Adrenal gland (tissue), 12 donors: ENCODE results near the gene FOXG1. TPM values are rescaled to one million over a fixed set of nuclear protein-coding genes. Genes with fewer than 3 reads are reported as not detected.
A peak's percentile ranks its signal among the peaks of the same experiment; 100 is the strongest.

Experiments
- DNase-seq, 7 donors: peaks; one replicate each; pipeline ENCODE4 v3.0.0-alpha.2; 2019 to 2020
- H3K27ac ChIP-seq, 5 donors: fragments of 200-600 bp; sonication (generic) in 4 of 5; 1 replicate in 3 of 5; 2 replicates in 2 of 5; pipeline versions ENCODE4 v1.5.1 to v1.8.0; 2016 to 2020; ENCODE audit warnings: mild to moderate bottlenecking in 1 of 5
- H3K27me3 ChIP-seq: fragments of 200-600 bp; 2 replicates; pipeline ENCODE4 v1.8.0; 2021
- H3K36me3 ChIP-seq, 2 donors: fragments of 200-600 bp; replicated peaks in 1 of 2; 1 replicate in 1 of 2; 2 replicates in 1 of 2; pipeline versions ENCODE4 v1.5.1 to v1.8.0; 2018 to 2022
- H3K4me1 ChIP-seq, 2 donors: fragments of 200-600 bp; replicated peaks in 1 of 2; 1 replicate in 1 of 2; 2 replicates in 1 of 2; pipeline versions ENCODE4 v1.5.1 to v1.8.0; 2018 to 2021
- H3K4me3 ChIP-seq, 4 donors: fragments of 200-600 bp; sonication (generic) in 3 of 4; one replicate each; pipeline ENCODE4 v1.5.1; 2016 to 2018
- H3K9me3 ChIP-seq, 3 donors: fragments of 200-600 bp; sonication (generic) in 1 of 3; replicated peaks in 1 of 3; 1 replicate in 2 of 3; 2 replicates in 1 of 3; pipeline versions ENCODE4 v1.5.1 to v1.8.0; 2016 to 2021
- CTCF ChIP-seq, 6 experiments: fragments of 450-650 bp in 4 of 6; fragments of 200-600 bp in 2 of 6; sonication (generic) in 1 of 6; IDR thresholded peaks; 1 replicate in 5 of 6; 2 replicates in 1 of 6; pipeline versions ENCODE4 v1.5.1 to v1.8.0; 2016 to 2021; ENCODE audit warnings: antibody characterized with exemption in 6 of 6, mild to moderate bottlenecking in 2 of 6, moderate library complexity in 1 of 6
- POLR2A ChIP-seq, 2 donors: fragments of 450-650 bp; IDR thresholded peaks; one replicate each; pipeline ENCODE4 v1.6.1; 2017; ENCODE audit warnings: antibody characterized with exemption in 2 of 2, mild to moderate bottlenecking in 2 of 2, moderate library complexity in 1 of 2
- WGBS, 4 donors: extraction: QIAGEN DNeasy Blood & Tissue Kit in 2 of 4; methylation state at CpG; one replicate each; pipeline versions ENCODE4 v1.1.5 to v1.1.7; 2013 to 2017; 5-methylcytosine and 5-hydroxymethylcytosine counted together
- intact Hi-C, 2 donors: fragments of 100-400 bp; cut with DNase I; formaldehyde crosslinking; loops; one replicate each; pipeline versions ENCODE4 v1.14.1 to v1.15.0; 2022 to 2023
- polyA plus RNA-seq, 3 donors: library from polyadenylated mRNA; stranded (reverse); fragments of 200-250 nt in 2 of 3; fragments of 350-450 nt in 1 of 3; fragmentation: Illumina TruSeq in 1 of 3; extraction: RNeasy Lipid Tissue Mini Kit (QIAGEN cat#74804) in 1 of 3; gene quantifications; one replicate each; pipeline ENCODE4 v1.2.3, GENCODE V29; 2013 to 2014
- total RNA-seq, 9 donors: library from RNA; depleted of rRNA in 4 of 9; stranded (reverse); fragments of >200 nt in 4 of 9; fragments of 120-200 nt in 1 of 9; fragmentation: NEBNext Ultra II Directional in 1 of 9; extraction: Animal tissue kit (Norgen Biotek cat#: 25700) in 1 of 9; gene quantifications; one replicate each; pipeline versions ENCODE4 v1.1.0 to v1.2.4, GENCODE V29; 2013 to 2023
- donor health status: healthy with polysubstance abuse.
- donor health status: Bipolar disorder and iron deficiency.
- donor health status: DM: yes; HTN: yes; CAD: no.
- donor health status: DM: no; HTN: no; CAD: no.
- donor health status: DM: no; HTN: no; CAD: no.
- donor health status: DM: yes; HTN: yes; CAD: no.

FOXG1 gene
- total and polyA plus RNA-seq, 12 donors, result 0.07 to 0.10 (median 0.08) TPM; not detected in 8

- Histone ChIP-seq H3K27ac (no peak overlapping the region), H3K36me3 (no peaks in the 10 kb centered on the region), H3K9me3 (no peaks in the 10 kb centered on the region), H3K4me1 (no peaks in the 10 kb centered on the region), H3K4me3 (no peak overlapping the region), H3K27me3 (peaks cover 83% of the 10 kb centered on the region)
- intact Hi-C loops, result loop anchor here (5.0 to 10.0 kb wide), 4 partner anchors 465 to 1458 kb away; no protein-coding TSS in a partner anchor
- no peak for DNase-seq
- TF ChIP-seq CTCF (IDR thresholded peaks at IDR 0.05), result peak; percentile 13 to 42 (median 20)
- no peak for TF ChIP-seq POLR2A (IDR thresholded peaks at IDR 0.05)
- 4 to 6% (median 6%) methylated on average over 23 of the region's 23 CpGs for WGBS, 4 donors
Observed at GRCh38 chr14:28756884-28757570, 9.6 kb upstream of the FOXG1 start.

GRCh38 chr14:28757786-28758185 lies 8.8 kb upstream of the FOXG1 start:
- WGBS, 4 donors, result 9 to 17% (median 11%) methylated on average over 7 of the region's 7 CpGs
- no peaks in the 10 kb centered on the region for H3K9me3 ChIP-seq
- peaks cover 91% of the 10 kb centered on the region for H3K27me3 ChIP-seq
- no peak overlapping the region for H3K27ac ChIP-seq
- TF ChIP-seq POLR2A (IDR thresholded peaks at IDR 0.05), result no peak
- no peak for TF ChIP-seq CTCF (IDR thresholded peaks at IDR 0.05)
- DNase-seq, result no peak
- no peaks in the 10 kb centered on the region for H3K4me1 ChIP-seq
- H3K4me3 ChIP-seq, result no peak overlapping the region
- no peaks in the 10 kb centered on the region for H3K36me3 ChIP-seq
- intact Hi-C loops, result loop anchor here (5.0 to 10.0 kb wide), 4 partner anchors 465 to 1457 kb away; no protein-coding TSS in a partner anchor

GRCh38 chr14:28758253-28758884 lies 8.2 kb upstream of the FOXG1 start:
- intact Hi-C loops, result loop anchor here (5.0 to 10.0 kb wide), 4 partner anchors 464 to 1456 kb away; no protein-coding TSS in a partner anchor
- Histone ChIP-seq H3K27ac (no peak overlapping the region), H3K4me3 (no peak overlapping the region), H3K27me3 (peaks cover 97% of the 10 kb centered on the region), H3K9me3 (no peaks in the 10 kb centered on the region), H3K36me3 (no peaks in the 10 kb centered on the region), H3K4me1 (no peaks in the 10 kb centered on the region)
- WGBS, 4 donors, result 8 to 14% (median 9%) methylated on average over 12 of the region's 12 CpGs
- TF ChIP-seq CTCF (IDR thresholded peaks at IDR 0.05) (no peak), POLR2A (IDR thresholded peaks at IDR 0.05) (no peak)
- DNase-seq, result no peak

- intact Hi-C loops, result loop anchor here (5.0 to 10.0 kb wide), 4 partner anchors 463 to 1456 kb away; no protein-coding TSS in a partner anchor
- Histone ChIP-seq H3K4me3 (no peak overlapping the region), H3K9me3 (no peaks in the 10 kb centered on the region), H3K4me1 (no peaks in the 10 kb centered on the region), H3K36me3 (no peaks in the 10 kb centered on the region), H3K27ac (no peak overlapping the region), H3K27me3 (peaks cover 98% of the 10 kb centered on the region)
- WGBS, 4 donors, result 6 to 9% (median 8%) methylated on average over 26 to 30 of the region's 30 CpGs
- no peak for DNase-seq
- TF ChIP-seq CTCF (IDR thresholded peaks at IDR 0.05), result no peak
- TF ChIP-seq POLR2A (IDR thresholded peaks at IDR 0.05), result no peak
Observed at GRCh38 chr14:28758885-28759652, 7.5 kb upstream of the FOXG1 start.
